Measurements from ENCODE around the gene DPP4.

- TF ChIP-seq CTCF (IDR thresholded peaks at IDR 0.05) (no peak), POLR2AphosphoS5 (IDR thresholded peaks at IDR 0.05) (no peak)
Observed at GRCh38 chr2:162082036-162082435, 8.0 kb upstream of the DPP4 start.
